A549 treated with AZD2906 at 1 μM for 4 hours (cell line): ENCODE measurements around the gene MARK3. TPM values are rescaled to one million over a fixed set of nuclear protein-coding genes. Genes with fewer than 3 reads are reported as not detected.

Experiments used
- total RNA-seq: library from RNA; stranded (reverse); fragments of 200-300 nt; extraction: Qiagen RNA extraction; gene quantifications from 5 replicates; pipeline ENCODE4 v1.2.3, GENCODE V29; 2022

Gene MARK3
- total RNA-seq = 49.6 to 59.8 TPM (median 50.5 TPM) in 5 replicates

DNA sequence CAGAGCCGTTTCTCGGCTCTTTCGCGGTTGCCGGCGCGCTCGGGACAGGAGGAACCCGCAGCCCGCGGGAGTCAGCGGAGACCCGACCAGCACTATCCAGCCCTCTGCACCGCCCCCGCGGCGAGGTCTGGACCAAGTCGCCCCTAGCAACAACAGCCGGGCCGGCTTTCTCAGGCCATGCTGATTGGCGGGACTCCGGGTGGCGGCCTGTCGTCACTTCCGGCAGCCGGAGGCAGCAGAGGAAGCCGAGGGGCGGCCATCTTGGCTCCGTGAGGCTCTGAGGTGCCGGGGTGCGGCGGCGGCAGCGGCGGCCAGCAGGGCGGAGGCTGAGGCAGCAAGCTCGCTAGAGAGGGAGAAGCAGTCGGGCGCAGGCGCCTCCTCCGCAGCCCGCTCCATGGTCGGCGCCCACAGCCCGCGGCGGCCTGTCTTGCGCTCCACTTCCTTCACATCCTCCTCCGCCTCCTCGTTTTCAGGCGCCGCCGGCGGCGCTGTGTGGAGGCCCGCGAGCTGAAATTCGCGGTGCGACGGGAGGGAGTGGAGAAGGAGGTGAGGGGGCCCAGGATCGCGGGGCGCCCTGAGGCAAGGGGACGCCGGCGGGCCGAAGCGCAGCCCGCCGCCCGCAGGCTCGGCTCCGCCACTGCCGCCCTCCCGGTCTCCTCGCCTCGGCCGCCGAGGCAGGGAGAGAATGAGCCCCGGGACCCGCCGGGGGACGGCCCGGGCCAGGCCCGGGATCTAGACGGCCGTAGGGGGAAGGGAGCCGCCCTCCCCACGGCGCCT is at the start of gene MARK3:
MARK3 (plus strand) TSS at position 264 of the 777 bp plus-strand sequence. CDS start 615 bp downstream, outside the sequence.

DNA sequence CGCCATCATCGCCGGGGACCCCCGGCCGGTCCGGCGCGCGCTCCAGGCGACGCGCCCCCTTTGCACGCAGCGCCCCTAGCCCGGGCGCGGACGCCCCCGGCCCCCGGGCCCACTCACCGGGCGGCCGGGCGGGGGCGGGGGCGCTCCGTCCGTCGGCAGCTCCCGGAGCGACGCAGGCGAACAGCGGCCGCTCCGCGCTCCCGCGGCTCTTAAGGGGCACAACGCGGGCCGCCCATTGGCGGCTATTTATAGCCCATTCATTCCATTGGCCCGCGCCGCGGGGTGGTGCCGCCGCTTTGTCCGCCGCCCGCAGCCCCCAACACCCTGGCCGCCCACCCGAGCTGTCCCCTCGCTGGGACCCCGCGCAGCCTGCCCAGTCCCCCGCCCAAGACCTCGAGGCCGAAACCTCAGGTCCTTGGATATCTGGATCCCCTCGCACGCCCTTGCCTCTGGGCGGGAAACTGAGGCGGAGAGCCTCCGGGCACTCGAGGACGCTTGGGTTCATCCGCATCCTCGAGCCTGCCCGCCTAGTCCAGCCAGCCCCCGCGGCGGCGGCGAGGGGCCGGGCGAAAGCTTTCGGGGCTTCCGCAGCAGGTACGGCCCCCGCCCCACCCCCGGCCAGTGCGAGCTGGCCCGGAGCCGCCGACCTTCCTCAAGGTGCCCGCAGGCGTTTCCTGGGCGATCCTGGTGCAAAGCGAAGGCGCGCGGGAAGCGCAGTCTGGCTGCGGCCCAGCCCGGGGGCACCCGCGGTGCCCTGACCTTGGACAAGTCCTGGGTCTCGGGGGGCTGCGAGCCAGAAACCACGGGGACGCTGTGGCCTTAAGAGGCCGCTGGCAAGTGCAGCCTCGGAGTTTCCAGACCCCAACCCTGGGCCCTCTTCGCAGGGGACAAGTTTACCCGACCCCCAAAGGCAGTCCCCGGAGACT is 137.7 kb downstream of the MARK3 start, which contains the start of gene CKB:
CKB (minus strand) TSS at position 182 of the 926 bp plus-strand sequence. CDS start 337 bp downstream, outside the sequence.

DNA sequence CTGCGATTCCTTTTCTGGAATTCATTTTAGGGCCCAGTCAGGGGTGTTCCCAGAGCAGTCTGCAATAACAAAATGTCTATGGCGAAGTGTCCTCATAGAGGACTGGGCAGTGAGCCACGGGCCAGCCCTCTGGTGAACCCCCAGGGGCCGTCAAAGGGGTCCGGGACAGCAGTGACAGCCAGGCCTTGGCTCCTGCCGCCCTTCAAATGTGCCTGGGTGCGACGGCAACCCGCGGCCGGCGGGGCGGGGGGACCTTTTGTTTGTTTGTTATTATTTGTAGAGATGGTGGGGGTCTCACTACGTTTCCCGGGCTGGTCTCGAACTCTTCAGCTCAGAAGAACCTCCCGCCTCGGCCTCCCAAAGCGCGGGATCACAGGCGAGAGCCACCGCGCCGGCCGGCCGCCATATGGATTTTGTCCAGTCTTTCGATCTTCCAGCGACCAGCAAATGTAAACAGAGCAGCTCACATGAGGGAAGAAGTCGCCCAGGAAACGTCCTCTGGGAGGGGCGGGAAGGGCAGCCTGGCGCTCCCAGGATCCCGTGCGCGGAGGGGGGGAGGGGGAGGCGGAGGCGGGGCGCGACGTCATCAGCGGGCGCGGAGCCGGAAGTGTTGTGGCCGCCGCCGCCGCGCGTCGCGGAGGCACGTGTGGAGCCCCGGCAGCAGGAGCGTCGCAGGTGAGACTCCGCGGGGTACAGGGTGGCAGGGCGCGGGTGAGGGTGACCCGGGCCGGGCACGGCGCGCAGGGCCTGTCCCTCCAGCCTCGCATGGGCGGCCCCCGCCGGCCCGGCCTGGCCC is 143.6 kb downstream of the MARK3 start, which contains the start of gene TRMT61A:
TRMT61A (plus strand) TSS at position 610 of the 796 bp plus-strand sequence. CDS start 783 bp downstream, outside the sequence.

Other genes with a start within 250 kb of the MARK3 start
- 194 to 268 TPM (median 233 TPM) in 5 replicates for gene EIF5, start 51.2 kb upstream of the MARK3 start, total RNA-seq
- 155 to 203 TPM (median 178 TPM) in 5 replicates for gene CKB, start 137.4 kb downstream of the MARK3 start, total RNA-seq
- gene TRMT61A, start 143.8 kb downstream of the MARK3 start, total RNA-seq = 17.5 to 29.7 TPM (median 27.4 TPM) in 5 replicates
- 20.5 to 26.4 TPM (median 22.3 TPM) in 5 replicates for gene BAG5, start 177.2 kb downstream of the MARK3 start, total RNA-seq
- 46.4 to 60.7 TPM (median 52.0 TPM) in 5 replicates for gene COA8, start 177.5 kb downstream of the MARK3 start, total RNA-seq
- gene KLC1, start 243.8 kb downstream of the MARK3 start, total RNA-seq = 89.6 to 113 TPM (median 104 TPM) in 5 replicates